HG02678 (cell line): ENCODE measurements around the gene MIEN1.
A peak's percentile ranks its signal among the peaks of the same experiment; 100 is the strongest.
"Not testable (repeated sequence)": the region's sequence is repeated elsewhere in the genome, so short reads cannot be mapped to it uniquely, and the experiment has no call there.

ENCODE experiments used
- ATAC-seq: cut with Tn5 transposase; IDR thresholded peaks from one replicate; pipeline ENCODE4 v1.9.1; 2021; ENCODE audit warnings: mild to moderate bottlenecking, moderate library complexity; ENCODE audit not compliant: unreplicated experiment

The MIEN1 gene

GRCh38 chr17:39730095-39730921 is at the start of gene MIEN1:
Gene MIEN1, minus strand, starts transcription at chr17:39730532. Its CDS starts 37 bp downstream, at chr17:39730495.
- ATAC-seq = peak; percentile 89

GRCh38 chr17:39777534-39778365 is 47.4 kb upstream of the MIEN1 start:
- ATAC-seq = peak; percentile 54

GRCh38 chr17:39776252-39776651 is 45.9 kb upstream of the MIEN1 start:
- ATAC-seq = no peak

GRCh38 chr17:39775031-39775430 is 44.7 kb upstream of the MIEN1 start:
- ATAC-seq = no peak

GRCh38 chr17:39774047-39774446 is 43.7 kb upstream of the MIEN1 start:
- no peak for ATAC-seq

GRCh38 chr17:39772987-39773934 is 42.9 kb upstream of the MIEN1 start:
- ATAC-seq = no peak

- no peak for ATAC-seq
Measured at GRCh38 chr17:39772415-39772814, 42.1 kb upstream of the MIEN1 start.

- no peak for ATAC-seq
Measured at GRCh38 chr17:39769974-39770587, 39.7 kb upstream of the MIEN1 start.

GRCh38 chr17:39767147-39767546 is 36.8 kb upstream of the MIEN1 start:
- no peak for ATAC-seq

GRCh38 chr17:39765766-39766165 is 35.4 kb upstream of the MIEN1 start:
- ATAC-seq = no peak

- ATAC-seq = no peak
Measured at GRCh38 chr17:39765175-39765574, 34.8 kb upstream of the MIEN1 start.

- ATAC-seq = not testable (repeated sequence)
Measured at GRCh38 chr17:39764171-39764570, 33.8 kb upstream of the MIEN1 start.

GRCh38 chr17:39763051-39763820 is 32.9 kb upstream of the MIEN1 start:
- no peak for ATAC-seq

- ATAC-seq = no peak
Measured at GRCh38 chr17:39761861-39762496, 31.6 kb upstream of the MIEN1 start.

- no peak for ATAC-seq
Measured at GRCh38 chr17:39759204-39759603, 28.9 kb upstream of the MIEN1 start.

GRCh38 chr17:39757931-39758873 is 27.9 kb upstream of the MIEN1 start:
- ATAC-seq = no peak

- ATAC-seq = no peak
Measured at GRCh38 chr17:39757176-39757662, 26.9 kb upstream of the MIEN1 start.
